ENCODE data around the gene CREB5.
A peak's percentile ranks its signal among the peaks of the same experiment; 100 is the strongest.

The CREB5 gene

DNA sequence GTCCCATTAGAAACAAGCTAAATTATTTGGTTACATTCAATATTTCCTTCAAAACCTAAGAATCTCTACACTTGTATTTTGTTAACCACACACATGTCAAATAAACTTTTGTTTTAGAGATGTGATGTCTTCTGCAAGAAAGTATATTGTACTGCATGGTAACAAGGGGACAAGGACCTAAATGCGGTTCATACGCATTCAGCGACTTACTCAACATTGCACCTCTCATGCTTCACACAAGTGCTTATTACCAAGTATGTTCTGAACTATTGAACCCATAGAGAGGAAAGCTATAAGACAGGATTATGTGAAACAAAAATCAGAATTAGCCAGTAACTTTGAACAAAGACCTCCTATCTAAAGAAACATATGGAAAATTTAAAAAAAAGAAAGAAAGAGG, 68.3 kb downstream of the CREB5 start:
- no peak for DNase-seq (ENCODE audit: low read depth)

GRCh38 chr7:28481091-28481926, 69.0 kb downstream of the CREB5 start:
- DNase-seq (ENCODE audit: low read depth), result peak; percentile 58

- DNase-seq (ENCODE audit: low read depth), result no peak
Observed at GRCh38 chr7:28483112-28483511, 70.8 kb downstream of the CREB5 start.

DNA sequence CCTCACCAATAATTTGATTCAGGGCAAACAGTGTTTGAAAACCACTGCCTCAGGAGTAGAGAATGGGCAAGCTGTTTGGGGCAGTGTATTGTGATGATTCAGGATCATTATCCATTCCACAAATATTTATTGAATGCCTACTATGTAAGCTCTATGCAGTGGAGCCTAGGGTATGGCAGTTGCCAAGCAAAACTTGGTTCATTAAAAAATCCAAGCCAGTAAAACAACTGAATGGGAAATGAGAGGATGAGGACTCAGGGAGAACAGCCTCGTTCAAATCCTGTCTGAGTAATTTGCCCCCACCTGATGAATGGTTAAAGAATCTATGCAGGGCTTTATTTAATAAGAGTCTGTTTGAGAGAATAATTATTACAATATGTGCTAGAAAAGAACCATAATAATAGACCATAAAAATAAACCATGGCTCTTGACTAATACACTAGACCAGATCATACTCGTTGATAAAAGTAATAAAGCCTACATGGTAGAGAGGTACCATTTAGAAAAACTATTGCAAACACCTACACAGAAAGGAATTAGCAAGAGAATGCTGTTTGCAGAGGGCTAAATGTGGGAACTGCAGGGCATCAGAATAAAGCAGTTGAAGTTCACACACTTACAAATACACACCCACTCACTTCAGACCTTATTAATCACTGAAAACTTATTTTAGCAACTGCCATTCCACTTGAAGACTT, 71.7 kb downstream of the CREB5 start:
- DNase-seq (ENCODE audit: low read depth), result no peak

- DNase-seq (ENCODE audit: low read depth), result no peak
Observed at GRCh38 chr7:28484606-28484935, 72.3 kb downstream of the CREB5 start.

- no peak for DNase-seq (ENCODE audit: low read depth)
Observed at GRCh38 chr7:28487487-28487886, 75.2 kb downstream of the CREB5 start.

GRCh38 chr7:28488061-28488791, 75.9 kb downstream of the CREB5 start:
- no peak for DNase-seq (ENCODE audit: low read depth)

GRCh38 chr7:28490831-28491230, 78.5 kb downstream of the CREB5 start:
- no peak for DNase-seq (ENCODE audit: low read depth)

DNA sequence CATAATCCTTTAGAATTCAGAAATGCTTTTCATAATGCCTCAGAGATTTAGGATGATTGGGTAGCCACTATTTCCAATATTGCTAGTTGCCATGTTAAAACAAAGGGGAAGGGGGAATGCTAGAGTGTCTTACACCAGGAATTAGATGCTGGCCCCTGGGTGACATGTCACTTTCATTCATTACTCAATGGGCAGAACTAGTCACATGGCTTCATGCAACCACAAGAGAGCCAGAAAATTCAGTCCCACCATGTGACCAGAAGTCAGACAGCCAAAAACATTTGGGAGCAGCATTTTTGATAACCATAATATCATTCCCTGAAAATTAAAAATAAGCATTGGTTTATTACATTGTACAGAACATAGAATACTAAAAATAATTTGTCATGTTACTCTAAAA, 81.2 kb downstream of the CREB5 start:
- no peak for DNase-seq (ENCODE audit: low read depth)

- DNase-seq (ENCODE audit: low read depth), result no peak
Observed at GRCh38 chr7:28497009-28497408, 84.7 kb downstream of the CREB5 start.

GRCh38 chr7:28498636-28499035, 86.3 kb downstream of the CREB5 start:
- no peak for DNase-seq (ENCODE audit: low read depth)

GRCh38 chr7:28500138-28500537, 87.8 kb downstream of the CREB5 start:
- DNase-seq (ENCODE audit: low read depth), result no peak

DNA sequence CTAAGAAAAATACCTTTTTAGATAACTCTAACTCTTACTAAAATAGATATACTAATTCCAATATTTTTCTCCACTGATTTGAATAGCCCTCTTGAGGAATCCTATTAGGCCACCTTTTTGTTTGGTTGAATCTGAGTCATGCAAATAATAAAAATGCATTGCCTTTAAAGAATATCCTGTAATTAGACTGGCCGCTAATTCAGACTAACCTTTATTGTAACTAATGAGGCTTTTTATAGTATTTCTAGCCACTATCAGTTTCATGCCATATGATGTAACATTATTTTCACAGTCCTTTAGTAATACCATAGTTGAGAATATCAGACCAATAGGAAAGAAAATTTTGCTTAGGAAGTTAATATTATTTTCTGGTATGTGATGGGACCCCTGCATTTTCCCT, 90.1 kb downstream of the CREB5 start:
- no peak for DNase-seq (ENCODE audit: low read depth)

GRCh38 chr7:28503396-28503795, 91.1 kb downstream of the CREB5 start:
- DNase-seq (ENCODE audit: low read depth), result peak; percentile 10

DNA sequence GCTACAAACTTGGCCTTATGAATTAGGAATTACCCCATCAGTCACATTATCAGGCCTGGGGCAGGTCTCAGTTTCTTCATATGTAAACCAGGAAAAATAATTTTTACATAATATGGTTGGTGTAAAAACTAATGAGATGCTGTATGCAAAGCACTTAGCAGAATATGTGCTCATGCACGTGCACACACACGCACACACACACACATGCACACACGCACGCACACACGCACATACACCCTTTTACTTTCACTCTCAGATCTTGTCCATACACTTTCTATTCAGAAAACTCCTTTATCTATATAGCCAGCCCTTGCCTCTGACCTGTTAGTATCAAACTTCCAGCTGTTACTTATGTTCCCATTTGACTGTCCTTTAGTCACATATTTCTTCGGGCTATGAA, 92.7 kb downstream of the CREB5 start:
- DNase-seq (ENCODE audit: low read depth), result no peak

DNA sequence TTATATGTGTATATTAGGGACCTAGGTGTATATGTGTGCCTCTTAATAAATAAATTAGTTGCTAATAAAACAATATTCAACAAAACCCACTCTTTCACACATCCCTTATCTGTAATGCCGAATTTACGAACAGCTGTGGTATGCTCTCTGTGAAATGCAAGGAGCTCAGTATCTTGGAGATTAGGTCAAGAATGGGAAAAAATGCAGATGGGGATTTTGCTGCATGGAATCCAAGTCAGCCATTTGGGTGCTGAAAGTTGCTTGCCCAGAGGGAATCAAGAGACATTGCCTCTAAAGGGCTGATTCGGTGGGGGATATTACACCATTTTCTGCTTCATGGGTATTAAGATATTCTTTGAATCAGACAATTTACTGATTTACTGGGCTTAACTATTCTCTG, 93.5 kb downstream of the CREB5 start:
- DNase-seq (ENCODE audit: low read depth), result no peak

DNA sequence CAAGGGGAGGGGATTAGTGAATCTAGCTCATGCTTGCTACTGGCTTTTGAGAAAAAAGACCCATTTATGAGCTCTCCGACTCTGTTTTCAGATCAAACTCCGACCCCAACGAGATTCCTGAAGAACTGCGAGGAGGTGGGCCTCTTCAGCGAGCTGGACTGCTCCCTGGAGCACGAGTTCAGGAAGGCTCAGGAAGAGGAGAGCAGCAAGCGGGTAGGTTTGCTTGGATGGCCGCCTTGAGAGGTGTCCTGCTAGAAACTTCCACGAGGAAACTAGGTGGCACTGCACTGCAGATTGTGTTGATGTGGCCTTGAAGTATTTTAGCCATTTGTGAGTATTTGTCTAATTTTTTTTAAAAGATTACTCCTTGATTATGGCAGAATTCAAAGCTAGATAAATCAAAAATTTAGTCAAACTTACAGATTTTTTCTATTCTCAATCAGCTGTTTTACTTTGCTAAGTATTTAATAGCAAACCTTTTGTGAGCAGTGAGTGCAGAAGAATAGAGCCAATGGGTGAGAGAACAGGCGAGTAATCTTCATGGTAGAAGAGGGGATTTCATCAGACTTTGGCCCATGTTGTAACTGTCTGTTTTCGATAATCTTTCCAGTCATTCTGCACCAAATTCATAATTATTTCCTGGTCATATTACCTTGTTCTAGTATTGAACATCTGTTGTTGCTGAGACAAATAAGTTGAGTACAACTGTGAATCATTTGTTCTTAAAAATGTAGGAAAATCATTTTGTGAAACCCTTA, 95.4 kb downstream of the CREB5 start:
- DNase-seq (ENCODE audit: low read depth), result no peak

DNA sequence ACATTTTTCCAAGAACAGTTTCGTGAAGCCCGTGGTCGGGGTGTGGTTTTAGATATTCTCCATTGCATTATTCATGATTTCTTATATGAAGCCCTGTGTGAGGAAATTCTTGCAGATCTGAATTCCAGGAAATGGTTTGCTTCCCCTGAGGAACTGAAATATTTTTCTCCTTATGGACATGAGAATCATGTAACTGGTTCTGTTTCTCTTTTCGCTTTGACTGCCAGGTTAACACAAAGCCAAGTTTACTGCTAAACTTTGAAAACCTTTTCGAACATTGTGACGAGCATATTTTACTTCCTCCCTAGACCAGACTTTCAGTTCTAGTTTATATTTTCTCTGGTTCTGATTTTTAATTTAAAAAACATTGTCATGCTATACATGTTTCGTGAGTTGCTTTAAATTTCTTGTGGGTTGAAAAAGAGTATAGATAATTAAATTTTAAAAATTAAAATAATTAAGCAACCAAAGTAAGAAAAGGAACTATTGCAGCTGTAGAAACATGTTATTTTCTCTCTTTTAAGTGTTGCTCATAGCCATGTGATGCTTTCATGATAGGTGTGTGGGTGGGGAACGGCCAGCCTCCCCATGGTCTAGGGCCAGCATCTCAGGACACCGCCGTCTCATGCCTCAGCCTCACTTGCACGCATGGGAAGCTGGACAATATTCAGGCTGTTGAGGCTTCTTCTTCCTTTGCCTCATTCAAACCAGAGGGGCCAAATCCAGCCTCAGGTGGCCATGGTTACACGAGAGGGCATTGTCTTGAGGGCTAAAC, 97.1 kb downstream of the CREB5 start:
- peak; percentile 11 for DNase-seq (ENCODE audit: low read depth)

DNA sequence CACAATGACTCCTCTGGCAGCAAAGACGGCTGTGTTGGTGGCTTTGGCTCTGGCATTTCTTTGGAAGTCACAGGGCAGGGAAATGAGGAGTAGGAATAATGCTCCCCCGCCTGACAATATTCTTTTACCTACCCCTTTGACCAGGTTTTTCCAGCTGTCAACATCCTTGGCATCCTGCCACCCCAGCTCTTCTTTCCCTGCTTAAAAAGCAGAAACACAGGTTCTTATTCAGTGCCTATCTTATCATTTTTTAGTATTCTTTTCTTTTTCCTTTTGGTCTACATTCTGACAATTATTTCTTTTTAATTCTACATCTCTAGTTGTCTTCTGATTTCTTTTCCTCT, 97.7 kb downstream of the CREB5 start:
- no peak for DNase-seq (ENCODE audit: low read depth)

- no peak for DNase-seq (ENCODE audit: low read depth)
Observed at GRCh38 chr7:28512668-28513440, 100.5 kb downstream of the CREB5 start.

Measured in amniotic epithelial cell (primary cell).